GM12892 (cell line): ENCODE results near the gene PLPP1.

ENCODE experiments used
- POLR2A ChIP-seq: IDR thresholded peaks from 2 replicates; pipeline ENCODE4 v1.6.1; 2011; ENCODE audit warnings: low read depth, low read length, control low read depth
- POLR2AphosphoS5 ChIP-seq: IDR thresholded peaks from 2 replicates; pipeline ENCODE4 v1.6.1; 2011; ENCODE audit warnings: low read depth, low read length, control low read depth

GRCh38 chr5:55377810-55378209 lies 157.0 kb downstream of the PLPP1 start:
- TF ChIP-seq POLR2A (no peak), POLR2AphosphoS5 (no peak)
